ENCODE data around the gene ANXA3. TPM values are rescaled to one million over a fixed set of nuclear protein-coding genes. Genes with fewer than 3 reads are reported as not detected.
"Not testable (repeated sequence)": the region's sequence is repeated elsewhere in the genome, so short reads cannot be mapped to it uniquely, and the experiment has no call there.

Gene ANXA3, protein sequence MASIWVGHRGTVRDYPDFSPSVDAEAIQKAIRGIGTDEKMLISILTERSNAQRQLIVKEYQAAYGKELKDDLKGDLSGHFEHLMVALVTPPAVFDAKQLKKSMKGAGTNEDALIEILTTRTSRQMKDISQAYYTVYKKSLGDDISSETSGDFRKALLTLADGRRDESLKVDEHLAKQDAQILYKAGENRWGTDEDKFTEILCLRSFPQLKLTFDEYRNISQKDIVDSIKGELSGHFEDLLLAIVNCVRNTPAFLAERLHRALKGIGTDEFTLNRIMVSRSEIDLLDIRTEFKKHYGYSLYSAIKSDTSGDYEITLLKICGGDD
- 10 to 100 TPM; 13.8 to 20.0 TPM for total RNA-seq
- long read RNA-seq, donor 1, partial matches to known transcripts = 0 of 2 reads
- long read RNA-seq, donor 1, other reads (novel, unspliced or antisense) = 2 of 2 reads
- long read RNA-seq, donor 2, transcript ANXA3-201 (13 exons, 1,657 nt) = major isoform, 47 of 54 reads
- long read RNA-seq, donor 2, partial matches to known transcripts = 1 of 54 reads
- long read RNA-seq, donor 2, other reads (novel, unspliced or antisense) = 6 of 54 reads

DNA sequence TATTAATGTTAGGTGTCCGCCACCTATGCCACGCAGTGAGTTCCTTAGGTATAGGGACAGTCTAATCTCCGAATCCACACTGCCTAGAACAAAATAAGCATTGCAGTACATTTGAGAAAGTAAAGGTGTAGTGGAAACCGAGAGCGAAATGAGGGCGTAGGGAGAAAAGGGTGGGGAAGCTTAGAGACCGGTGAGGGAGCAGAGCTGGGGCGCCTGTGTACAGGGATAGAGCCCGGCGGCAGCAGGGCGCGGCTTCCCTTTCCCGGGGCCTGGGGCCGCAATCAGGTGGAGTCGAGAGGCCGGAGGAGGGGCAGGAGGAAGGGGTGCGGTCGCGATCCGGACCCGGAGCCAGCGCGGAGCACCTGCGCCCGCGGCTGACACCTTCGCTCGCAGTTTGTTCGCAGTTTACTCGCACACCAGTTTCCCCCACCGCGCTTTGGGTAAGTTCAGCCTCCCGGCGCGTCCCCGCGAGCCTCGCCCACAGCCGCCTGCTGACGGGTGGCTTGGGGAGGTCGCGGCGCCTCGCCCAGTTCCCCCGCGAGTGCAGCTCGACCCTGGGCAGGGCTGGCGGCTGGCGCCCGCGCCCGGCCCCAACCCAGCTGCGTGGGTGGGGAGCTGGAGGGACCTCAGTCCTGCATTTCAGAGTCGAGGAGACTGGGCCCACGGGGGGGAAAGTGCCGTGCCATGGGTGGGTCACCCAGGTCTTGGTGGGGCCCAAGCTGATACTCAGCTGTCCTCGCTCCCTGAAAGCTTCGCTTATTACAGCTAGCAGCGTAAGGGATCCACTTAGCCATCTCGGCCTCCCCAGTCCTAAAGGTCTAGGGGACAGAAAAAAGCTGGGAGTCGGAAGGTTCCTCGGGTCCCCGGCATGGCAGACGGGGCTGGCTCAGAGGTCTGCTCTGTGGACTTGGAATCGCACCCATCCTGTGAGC lies at the start of gene ANXA3:
TSS of gene ANXA3 (plus strand) at position 351 of the 932 bp plus-strand sequence. CDS start 2,704 bp downstream, outside the sequence.
- peak; percentile 83 for DNase-seq (ENCODE audit: low spot score)
- intact Hi-C loops (cut with DNase I) = no loop called here

GRCh38 chr4:78506260-78506659 lies 45.3 kb upstream of the ANXA3 start:
- intact Hi-C loops (cut with DNase I); DNase-seq (ENCODE audit: low spot score): not testable (repeated sequence)

DNA sequence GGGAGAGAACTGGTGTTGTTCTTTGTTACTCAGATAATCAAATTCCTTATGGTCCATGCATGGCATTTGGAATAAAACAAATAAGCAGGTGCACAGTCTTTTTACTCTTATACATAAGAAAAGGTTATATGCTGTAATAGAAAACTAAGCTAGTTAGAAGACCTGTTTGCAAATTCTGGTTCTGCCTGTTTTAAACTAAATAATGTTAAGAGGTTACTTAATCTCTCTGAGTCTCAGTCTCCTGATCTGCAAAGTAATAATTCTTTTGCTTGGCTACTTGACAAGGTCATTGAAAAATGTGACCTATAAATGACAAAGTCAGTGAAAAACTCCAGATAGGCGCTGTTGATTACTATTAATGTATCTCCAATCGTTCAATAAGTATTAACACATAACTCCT lies 42.5 kb upstream of the ANXA3 start:
- DNase-seq (ENCODE audit: low spot score) = no peak
- intact Hi-C loops (cut with DNase I) = no loop called here

DNA sequence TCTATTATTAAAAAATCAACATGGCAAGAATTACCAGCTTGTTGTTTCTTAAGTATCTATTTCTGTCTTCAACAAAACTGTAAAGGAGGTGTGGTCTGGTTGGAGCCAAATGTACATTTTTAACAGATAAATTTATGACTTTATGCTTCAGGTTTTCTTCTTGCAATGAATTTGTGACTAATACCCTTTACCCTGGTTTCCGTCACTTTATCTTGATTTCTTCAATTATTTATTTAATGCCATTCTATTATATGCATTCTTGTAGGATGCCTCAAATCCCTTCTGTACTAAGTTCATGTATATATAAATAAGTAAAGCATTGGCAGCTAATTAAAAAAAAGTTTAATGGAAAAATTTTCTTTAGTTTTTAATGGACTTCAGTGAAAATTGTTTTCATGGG lies 41.5 kb upstream of the ANXA3 start:
- intact Hi-C loops (cut with DNase I) = no loop called here
- DNase-seq (ENCODE audit: low spot score) = no peak

- intact Hi-C loops (cut with DNase I) = no loop called here
- DNase-seq (ENCODE audit: low spot score) = no peak
These were observed 40.9 kb upstream of the ANXA3 start for GRCh38 chr4:78510681-78511080.

DNA sequence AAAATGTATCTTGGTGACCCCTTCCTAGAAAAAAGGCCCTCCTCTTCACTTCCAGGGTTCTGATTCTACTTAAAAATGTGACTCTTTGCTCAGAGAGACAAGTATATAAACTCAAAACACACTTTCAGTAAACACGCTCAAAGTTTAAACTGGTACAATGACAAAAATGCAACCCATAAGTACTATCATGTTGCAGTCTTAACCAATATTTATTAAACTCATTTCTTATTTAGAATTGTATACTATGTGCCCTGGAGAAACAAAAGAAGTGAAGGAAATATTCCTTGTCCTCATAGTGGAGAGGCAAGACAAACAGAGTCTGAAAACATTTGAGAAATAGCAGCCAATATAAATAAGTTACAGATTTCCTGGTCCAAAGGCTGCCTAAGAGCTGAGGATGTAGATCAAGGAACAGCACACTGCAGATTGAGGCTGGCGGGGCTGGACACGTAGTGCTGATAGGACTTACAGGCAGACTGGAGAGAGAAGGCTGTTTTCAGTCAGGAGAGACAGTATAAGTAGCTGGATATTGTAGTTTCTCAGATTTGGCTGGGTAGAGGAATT lies 39.1 kb upstream of the ANXA3 start:
- intact Hi-C loops (cut with DNase I) = no loop called here

DNA sequence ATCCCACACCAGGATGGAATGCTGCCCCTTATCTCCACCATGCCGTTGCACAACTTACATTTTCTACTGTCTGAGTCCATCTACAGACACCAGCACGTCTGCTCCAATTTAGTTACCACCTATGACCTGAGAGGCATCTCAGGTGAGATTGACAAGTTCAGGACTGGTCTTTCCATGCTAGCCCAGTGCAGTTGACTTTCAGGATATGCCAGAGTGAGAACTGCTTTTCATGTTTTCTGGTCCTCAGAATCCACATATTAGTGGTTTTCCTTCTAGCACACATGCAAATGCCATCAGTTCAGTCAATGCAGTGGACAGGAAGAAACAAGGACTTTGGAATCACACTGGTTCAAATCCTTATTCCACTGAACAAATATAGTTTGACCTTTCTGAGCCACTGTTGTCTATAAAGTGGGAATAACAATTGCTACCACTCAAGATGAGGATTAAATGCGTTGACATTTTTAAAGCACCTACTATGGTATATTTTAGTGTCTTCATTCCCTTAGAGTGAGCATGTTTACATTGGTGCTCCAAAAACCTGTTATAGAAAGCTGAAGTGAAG lies 38.1 kb upstream of the ANXA3 start:
- DNase-seq (ENCODE audit: low spot score) = no peak
- intact Hi-C loops (cut with DNase I) = no loop called here

More for the DNA sequence above, 39.1 kb upstream of the ANXA3 start:
- DNase-seq (ENCODE audit: low spot score) = no peak

GRCh38 chr4:78517050-78517652 lies 34.4 kb upstream of the ANXA3 start:
- DNase-seq (ENCODE audit: low spot score) = no peak
- intact Hi-C loops (cut with DNase I) = no loop called here

GRCh38 chr4:78518561-78518960 lies 33.0 kb upstream of the ANXA3 start:
- no peak for DNase-seq (ENCODE audit: low spot score)
- intact Hi-C loops (cut with DNase I) = no loop called here

DNA sequence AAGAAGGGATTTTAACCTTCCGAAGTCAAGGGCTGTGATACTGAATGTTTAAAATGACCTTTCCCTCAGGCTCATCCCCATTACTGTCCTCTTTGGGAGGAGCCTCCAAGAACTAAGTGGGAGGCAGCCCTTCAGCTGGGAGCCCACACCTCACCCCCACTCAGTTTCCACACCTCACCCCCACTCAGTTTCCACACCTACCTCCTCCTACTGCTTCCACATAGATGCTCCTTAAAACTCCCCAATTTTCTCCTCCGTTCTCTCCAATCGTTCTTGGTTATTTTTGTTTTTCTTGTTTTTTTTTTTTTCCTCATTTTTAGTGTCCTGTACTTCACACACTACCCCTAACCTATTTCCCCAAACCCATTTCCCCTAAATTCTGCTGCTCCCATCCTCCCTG lies 31.6 kb upstream of the ANXA3 start:
- no peak for DNase-seq (ENCODE audit: low spot score)
- intact Hi-C loops (cut with DNase I) = no loop called here

DNA sequence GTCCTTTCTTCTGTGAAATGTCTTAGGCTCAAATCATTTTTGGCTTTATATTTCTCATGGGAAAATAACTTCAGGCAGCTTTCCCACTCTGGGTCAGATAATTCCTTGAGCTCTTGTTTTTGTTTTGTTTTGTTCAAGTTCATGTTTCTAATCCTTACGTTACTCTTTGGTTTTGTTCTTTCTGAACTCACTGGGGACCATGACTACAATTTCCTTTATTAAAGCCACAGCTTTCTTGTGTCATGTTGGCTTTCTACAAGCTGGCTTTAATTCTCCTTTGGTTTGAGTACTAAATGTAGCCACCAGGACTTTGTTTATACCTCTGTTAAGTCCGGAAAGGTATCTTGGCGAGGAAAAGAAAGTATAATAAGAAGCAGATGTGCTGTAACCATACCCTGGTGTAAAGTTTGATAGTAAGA lies 30.8 kb upstream of the ANXA3 start:
- DNase-seq (ENCODE audit: low spot score) = no peak
- intact Hi-C loops (cut with DNase I) = no loop called here

DNA sequence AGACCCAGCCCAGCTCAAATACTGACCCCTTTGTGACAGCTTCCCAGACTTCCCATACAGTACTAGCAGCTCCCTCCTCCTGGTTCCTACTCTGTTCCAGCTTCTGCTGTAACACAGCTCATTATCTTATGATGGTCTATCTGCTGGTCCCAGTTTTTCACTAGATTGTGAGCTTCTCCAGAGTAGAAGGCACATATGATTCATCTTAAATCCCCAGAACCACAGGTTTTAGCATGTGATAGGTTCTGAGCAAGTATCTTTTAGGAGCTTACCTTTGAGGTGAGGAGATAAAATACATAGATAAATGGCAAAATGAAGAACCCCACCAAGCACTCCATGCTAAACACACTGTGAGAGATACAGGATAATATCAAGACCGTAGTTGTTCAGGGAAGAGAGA lies 27.6 kb upstream of the ANXA3 start:
- no peak for DNase-seq (ENCODE audit: low spot score)
- intact Hi-C loops (cut with DNase I) = no loop called here

DNA sequence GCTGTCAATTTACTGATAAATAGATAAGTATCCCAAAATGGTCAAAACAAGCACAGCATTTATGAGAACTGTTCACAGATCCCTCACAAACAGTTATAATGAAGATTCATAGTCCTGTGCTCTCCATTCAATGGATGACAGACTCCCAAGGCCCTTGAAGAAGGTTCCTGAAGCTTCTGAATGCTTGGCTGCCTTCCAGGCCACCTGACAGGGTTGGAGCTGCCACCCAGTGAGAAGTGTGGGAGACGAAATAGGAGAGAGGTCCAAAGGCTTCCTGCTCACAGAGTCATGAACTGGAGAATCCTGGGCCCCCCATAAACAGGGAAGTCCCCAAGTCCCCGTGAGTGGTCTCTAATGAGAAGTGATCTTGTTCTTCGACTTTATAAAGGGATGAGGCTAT lies 26.0 kb upstream of the ANXA3 start:
- intact Hi-C loops (cut with DNase I) = no loop called here

GRCh38 chr4:78527103-78527502 lies 24.5 kb upstream of the ANXA3 start:
- DNase-seq (ENCODE audit: low spot score) = no peak
- intact Hi-C loops (cut with DNase I) = no loop called here

More for the DNA sequence above, 26.0 kb upstream of the ANXA3 start:
- no peak for DNase-seq (ENCODE audit: low spot score)

- DNase-seq (ENCODE audit: low spot score) = no peak
- intact Hi-C loops (cut with DNase I) = no loop called here
These were observed 24.0 kb upstream of the ANXA3 start for GRCh38 chr4:78527555-78527954.

- no peak for DNase-seq (ENCODE audit: low spot score)
- intact Hi-C loops (cut with DNase I) = no loop called here
These were observed 23.2 kb upstream of the ANXA3 start for GRCh38 chr4:78528327-78528726.

GRCh38 chr4:78529569-78530209 lies 21.9 kb upstream of the ANXA3 start:
- intact Hi-C loops (cut with DNase I) = no loop called here
- DNase-seq (ENCODE audit: low spot score) = no peak

GRCh38 chr4:78532046-78532445 lies 19.5 kb upstream of the ANXA3 start:
- intact Hi-C loops (cut with DNase I) = no loop called here
- DNase-seq (ENCODE audit: low spot score) = no peak

- no peak for DNase-seq (ENCODE audit: low spot score)
- intact Hi-C loops (cut with DNase I) = no loop called here
These were observed 17.7 kb upstream of the ANXA3 start for GRCh38 chr4:78533854-78534253.

Data from posterior vena cava (tissue), 2 donors.